Mammary epithelial cell (primary cell): ENCODE results near the gene BAIAP2L1.

ENCODE experiments used
- CTCF ChIP-seq, 2 donors: IDR thresholded peaks in 1 of 2; conservative IDR thresholded peaks in 1 of 2; 2 replicates each; pipeline ENCODE4 v1.5.1; 2011 to 2012; ENCODE audit warnings: inconsistent platforms in 2 of 2, low read length in 2 of 2, mild to moderate bottlenecking in 2 of 2, control low read depth in 1 of 2, low read depth in 1 of 2; ENCODE audit not compliant: insufficient read depth in 1 of 2; ENCODE audit errors: extremely low read depth in 1 of 2
- EZH2 ChIP-seq: IDR thresholded peaks from 2 replicates; pipeline ENCODE4 v1.6.1; 2012; ENCODE audit warnings: low read length, inconsistent platforms, borderline replicate concordance

GRCh38 chr7:98374285-98374680 lies 26.6 kb downstream of the BAIAP2L1 start:
- TF ChIP-seq CTCF (conservative IDR thresholded peaks at IDR 0.05 in 1 of 2, IDR thresholded peaks at IDR 0.05 in 1 of 2; ENCODE audit: extremely low read depth in 1 of 2, insufficient read depth in 1 of 2, low read depth in 1 of 2, low read length in 2 of 2) (no peak), EZH2 (no peak)
